NCI-H2081 treated with DMSO at 0.1 percent for 48 hours (cell line): ENCODE data around the gene TTLL11.

ENCODE experiments used
- DNase-seq: peaks from one replicate; lab custom pipeline; 2025; lab: John Stamatoyannopoulos, UW

Gene TTLL11

DNA sequence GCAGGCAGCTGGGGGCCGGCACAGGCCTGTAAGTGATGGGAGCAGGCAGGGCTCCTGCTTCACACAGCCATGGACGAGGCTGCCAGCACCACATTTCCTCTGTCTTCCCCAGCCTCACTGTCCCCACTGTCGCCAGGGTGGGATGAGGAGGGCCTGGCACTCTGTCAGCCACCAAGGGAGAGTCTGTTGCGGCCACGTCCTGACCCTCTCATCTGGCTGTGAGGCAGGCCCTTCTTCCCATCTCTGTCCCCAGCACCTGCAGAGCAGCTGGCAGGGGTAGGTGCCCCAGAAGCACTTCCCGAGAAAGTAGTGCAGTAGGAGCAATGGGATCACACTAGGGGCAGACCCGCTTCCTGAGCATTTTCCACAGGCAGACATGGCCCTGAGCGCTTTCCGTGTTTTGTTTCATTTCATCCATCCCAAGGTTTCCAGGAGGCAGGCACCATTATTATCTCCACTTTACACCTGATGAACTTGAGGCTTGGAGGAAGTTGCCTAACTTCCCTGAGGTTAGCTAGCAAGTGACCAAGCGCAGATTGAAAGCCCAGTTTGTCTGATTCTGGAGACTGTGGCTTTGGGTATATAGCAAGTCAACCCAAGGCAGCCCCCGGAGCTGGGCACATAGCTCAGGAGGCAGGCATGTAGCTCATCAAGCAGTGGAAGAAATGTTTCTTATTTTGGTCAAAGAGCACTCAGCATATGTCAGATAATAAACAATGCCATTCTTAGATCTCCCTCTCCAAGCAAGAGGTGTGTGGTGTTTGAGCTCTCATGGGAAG lies 239.3 kb downstream of the TTLL11 start:
- DNase-seq = no peak

DNA sequence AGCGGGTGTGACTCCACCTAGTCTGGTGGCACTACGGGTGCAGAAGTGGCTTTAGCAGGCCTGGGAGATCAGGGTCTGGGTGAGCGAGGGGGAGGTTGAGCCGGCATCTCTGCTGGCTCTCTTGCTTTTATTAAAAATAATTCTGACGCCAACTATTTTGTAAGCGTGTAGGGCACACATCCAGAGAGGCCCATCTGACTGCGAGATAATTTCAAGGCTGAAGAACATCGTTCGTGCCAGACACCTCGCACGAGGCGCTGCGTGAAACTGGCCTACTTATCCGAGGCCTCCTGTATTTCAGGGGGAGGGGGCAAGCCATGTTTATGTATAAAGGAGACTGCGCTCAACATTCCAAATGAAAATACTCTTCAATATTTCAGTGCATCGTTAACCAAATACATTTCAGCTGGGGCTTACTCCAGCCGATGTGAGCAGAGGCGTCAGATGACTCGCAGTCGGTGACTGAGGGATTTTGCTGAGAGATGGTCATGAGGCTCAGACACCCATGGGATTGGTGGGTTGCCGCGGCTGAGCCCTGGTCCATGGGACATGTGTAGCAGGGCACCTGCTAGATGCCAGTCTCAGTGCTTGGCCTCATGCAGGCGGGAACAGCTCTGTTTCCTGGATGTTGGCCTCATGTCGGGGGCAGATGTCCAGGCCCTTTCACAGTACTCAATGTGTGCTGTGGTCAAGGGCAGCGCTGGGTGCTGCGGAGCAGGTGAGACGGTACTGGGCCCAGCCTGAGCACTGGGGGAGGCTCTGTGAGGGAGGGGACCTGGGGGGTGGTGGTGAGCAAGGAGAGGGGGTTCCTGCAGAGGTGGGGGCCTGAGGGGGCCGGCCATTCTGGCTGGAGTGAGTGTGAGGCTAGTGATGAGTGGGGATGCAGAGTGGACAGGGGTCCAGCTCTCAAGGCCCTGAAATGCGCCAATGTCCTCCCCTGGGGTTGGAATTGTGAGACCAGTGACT lies 240.2 kb downstream of the TTLL11 start:
- no peak for DNase-seq

- DNase-seq = no peak
Measured at GRCh38 chr9:121852241-121852640, 240.9 kb downstream of the TTLL11 start.

DNA sequence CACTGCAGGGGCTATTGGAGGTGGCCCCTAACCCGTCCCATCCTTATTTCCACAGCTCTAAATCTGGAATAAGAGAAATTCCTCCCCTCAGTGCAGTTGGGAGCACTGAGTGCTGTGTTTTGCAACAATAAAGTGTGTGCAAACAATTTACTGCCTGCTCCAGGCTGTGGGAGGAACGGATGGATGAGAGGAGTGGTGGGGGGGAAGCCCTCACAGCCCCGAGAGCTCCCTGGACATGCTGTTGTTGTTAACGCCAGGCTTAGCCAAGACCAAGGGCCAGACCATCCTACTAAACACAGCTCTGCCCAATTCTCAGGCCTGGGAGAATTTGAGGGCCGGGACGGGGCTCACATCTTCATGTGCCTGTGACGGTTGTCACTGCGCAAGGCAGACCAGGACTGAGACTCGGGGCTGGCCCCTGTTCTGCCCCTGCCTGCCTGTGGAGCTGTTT lies 241.4 kb downstream of the TTLL11 start:
- DNase-seq = no peak

- no peak for DNase-seq
Measured at GRCh38 chr9:121850366-121850765, 242.7 kb downstream of the TTLL11 start.

DNA sequence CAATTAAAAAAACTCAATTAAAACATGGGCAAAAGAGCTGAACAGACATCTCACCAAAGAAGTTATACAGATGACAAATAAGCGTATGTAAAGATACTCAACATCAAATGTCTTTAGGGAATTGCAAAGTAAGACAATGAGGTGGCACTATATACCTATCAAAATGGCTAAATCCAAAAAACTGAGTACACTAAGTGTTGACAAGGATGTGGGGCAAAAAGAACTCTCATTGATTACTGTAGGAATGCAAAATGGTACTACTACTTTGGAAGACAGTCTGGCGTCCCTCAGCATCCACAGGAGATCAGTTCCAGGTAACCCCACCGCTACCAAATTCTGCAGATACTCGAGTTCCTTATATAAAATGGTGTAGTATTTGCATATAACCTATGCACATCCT lies 243.6 kb downstream of the TTLL11 start:
- DNase-seq = no peak

DNA sequence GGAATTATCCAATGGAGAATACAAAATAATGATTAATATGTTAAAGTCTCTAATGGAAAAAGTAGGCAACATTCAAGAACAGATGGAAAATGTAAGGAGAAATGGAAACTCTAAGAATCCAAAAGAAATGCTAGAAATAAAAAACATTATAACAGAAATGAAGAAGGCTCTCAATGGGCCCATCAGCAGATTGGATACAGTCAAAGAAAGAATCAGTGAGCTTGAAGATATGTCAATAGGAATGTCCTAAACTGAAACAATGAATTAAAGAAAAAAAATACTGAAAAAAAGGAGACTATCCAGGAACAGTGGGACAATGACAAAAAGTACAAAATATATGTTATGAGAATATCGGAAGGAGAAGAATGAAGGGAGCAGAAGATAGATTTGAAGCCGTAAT lies 248.5 kb downstream of the TTLL11 start:
- DNase-seq = no peak

GRCh38 chr9:121844098-121844497 lies 249.0 kb downstream of the TTLL11 start:
- no peak for DNase-seq

DNA sequence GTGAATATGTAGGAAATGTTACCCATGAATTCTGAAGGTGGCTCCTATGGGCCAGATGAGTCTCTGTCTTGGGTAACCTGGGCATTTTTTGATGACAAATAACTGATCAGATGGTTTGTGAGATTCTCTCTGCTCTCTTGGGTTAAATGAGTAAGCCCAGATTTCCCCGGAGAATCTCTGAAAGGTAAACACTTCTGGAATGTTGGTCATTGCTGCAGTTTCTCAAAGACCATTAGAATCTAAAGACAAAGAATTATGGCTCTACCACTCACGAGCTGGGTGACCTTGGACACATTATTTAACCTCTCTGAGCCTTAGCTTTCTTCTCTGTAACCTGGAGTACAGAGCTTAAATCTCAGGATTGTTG lies 250.5 kb downstream of the TTLL11 start:
- DNase-seq = no peak

- no peak for DNase-seq
Measured at GRCh38 chr9:121841771-121842611, 251.1 kb downstream of the TTLL11 start.

- DNase-seq = no peak
Measured at GRCh38 chr9:121840838-121841760, 252.0 kb downstream of the TTLL11 start.

- DNase-seq = no peak
Measured at GRCh38 chr9:121839726-121840500, 253.2 kb downstream of the TTLL11 start.

- DNase-seq = no peak
Measured at GRCh38 chr9:121838746-121839669, 254.1 kb downstream of the TTLL11 start.

- no peak for DNase-seq
Measured at GRCh38 chr9:121837113-121837961, 255.8 kb downstream of the TTLL11 start.

DNA sequence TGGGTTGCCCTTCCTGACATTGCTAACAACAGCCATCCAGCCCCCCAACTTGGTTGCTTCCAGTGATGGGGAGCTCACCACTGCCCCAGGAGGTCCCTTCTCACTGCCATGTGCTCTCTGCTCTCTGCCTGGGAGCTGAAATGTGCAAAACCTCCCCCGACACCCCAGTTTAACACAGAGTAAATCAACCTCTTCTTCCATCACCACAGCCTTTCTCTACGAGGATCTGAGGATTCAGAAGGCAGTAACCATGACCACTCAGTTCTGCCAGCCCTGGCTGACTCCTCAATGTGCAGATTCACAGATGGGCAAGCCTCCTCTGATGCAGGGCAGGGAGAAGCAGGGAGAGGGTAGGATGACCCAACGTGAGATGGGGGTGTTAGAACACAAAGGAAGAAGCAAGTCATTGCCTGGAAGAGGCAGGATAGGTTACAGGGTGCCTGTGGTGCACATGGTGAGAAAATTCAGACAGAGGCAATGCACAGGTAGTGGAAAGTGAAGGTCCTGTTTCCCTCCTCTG lies 256.7 kb downstream of the TTLL11 start:
- DNase-seq = no peak

DNA sequence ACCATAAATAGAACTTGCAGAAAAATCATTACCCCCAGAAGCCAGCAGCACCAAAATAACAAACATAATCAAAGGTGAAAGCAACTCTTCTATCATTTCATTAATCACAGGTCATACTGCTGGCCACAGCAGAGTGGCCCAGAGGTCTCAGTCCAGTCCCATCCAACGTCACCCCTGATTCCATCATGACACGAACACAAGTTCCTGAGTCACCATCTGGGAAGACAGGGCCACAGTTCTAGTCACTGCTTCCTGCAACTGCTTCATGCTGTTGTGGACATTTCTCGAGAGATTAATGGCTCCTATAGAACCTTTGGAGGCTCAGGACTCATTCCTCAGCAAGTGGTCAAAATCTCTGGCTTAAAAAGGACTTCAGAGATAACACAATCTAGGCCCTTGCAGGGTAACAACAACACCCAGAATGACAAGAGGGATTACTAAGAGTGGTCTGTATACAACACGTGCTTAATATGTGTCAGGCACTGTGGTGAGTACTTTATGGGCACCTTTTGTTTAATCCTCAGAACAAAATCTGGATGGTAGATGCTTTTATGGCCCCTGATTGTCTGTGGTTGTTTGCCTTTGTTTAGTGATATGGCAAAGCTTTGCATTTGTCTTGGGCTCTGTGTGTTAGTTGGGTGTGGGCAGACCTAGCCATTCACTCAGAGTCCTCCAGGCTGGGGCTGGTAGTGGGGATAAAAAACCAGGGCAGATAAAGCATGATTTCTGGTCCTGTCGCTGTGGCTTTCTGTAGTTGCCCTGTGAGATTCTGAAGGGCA lies 257.3 kb downstream of the TTLL11 start:
- no peak for DNase-seq

- DNase-seq = no peak
Measured at GRCh38 chr9:121833061-121833460, 260.0 kb downstream of the TTLL11 start.
